Stimulated activated CD8-positive, alpha-beta memory T cell treated with anti-CD3 and anti-CD28 coated beads, Interleukin-2, amount 100 ng/mL, for 1 hour (primary cell): ENCODE measurements around the gene LEMD3.
A peak's percentile ranks its signal among the peaks of the same experiment; 100 is the strongest.

Source experiments
- DNase-seq, 2 donors: peaks; one replicate each; pipeline ENCODE4 v3.0.0-alpha.2; 2020; ENCODE audit warnings: low read depth in 2 of 2

The LEMD3 gene

GRCh38 chr12:65170209-65170881, 962 bp downstream of the LEMD3 start:
- peak; percentile 24 to 32 for DNase-seq

DNA sequence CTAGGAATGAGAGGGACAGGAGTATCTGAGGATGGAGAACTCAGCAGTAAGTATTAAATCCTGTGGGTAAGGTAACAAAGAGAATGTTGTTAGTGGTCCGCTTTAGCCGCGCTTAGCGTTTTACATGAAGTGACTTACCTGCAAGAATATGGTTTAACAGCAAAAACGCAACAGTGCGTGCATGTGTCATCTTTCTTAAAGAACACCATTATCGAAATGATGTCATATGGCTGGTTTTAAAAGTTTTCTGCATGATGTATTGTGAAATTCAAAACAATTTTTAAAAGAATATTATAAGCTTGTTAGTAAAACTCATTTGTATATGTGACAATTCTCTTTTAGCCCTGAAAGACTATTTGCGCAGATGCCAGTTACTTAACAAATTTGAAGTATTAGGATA, 1.7 kb downstream of the LEMD3 start:
- no peak for DNase-seq

- no peak for DNase-seq
Measured at GRCh38 chr12:65171870-65172269, 2.5 kb downstream of the LEMD3 start.

- no peak for DNase-seq
Measured at GRCh38 chr12:65175385-65175784, 6.0 kb downstream of the LEMD3 start.

DNA sequence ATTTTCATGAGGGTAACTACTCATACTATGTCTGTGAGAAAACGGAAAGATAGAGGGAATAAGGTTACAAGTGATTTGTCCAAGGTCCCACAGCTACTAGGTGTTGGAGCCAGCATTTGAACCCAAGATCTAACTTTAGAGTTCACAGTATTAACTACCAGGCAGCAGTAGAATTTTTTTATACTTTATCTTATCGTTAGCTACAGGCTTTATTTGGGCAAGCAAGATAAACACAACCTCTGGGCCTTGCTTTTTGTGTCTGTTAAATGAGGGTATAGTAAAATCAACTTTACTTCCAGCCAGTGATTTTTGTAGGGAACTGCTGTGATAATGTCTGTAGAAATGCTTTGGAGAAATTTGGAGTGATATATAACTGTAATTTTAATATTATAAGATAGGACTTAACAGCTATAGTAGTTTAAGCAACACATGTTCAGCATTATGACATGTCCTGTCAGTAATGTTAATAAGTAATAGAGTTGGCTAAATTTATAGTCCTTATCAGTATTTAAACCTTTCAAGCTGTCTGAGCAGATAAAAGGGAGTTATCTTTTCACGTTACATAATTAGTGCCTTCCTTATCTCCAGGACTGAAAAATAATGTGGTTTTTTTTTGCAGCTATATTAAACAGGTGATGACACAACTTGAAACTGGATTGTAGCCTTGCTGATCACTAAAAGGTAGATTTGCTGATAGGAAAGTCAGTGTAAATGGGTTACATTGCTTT, 12.8 kb downstream of the LEMD3 start:
- DNase-seq, result no peak

GRCh38 chr12:65184176-65184857, 14.9 kb downstream of the LEMD3 start:
- DNase-seq, result no peak

GRCh38 chr12:65184858-65185229, 15.5 kb downstream of the LEMD3 start:
- no peak for DNase-seq

DNA sequence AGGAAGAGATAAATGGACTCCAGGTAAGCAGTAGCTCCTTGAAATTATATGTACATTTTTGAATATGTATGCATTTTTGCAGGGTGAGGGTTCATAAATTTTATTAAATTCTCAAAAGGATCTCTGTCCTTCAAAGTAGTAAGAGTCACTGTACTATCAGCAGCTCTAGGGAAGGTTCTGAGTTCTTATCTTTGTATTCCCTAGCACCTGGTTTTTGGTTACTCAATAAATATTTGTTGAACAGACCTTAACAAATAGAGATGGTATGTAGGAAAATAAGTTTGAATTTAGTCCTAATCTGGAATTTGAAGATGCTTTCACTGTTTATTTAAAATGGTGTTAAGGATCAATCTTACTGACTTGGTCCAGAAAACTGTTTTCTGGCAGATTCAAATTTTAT, 18.3 kb downstream of the LEMD3 start:
- no peak for DNase-seq

DNA sequence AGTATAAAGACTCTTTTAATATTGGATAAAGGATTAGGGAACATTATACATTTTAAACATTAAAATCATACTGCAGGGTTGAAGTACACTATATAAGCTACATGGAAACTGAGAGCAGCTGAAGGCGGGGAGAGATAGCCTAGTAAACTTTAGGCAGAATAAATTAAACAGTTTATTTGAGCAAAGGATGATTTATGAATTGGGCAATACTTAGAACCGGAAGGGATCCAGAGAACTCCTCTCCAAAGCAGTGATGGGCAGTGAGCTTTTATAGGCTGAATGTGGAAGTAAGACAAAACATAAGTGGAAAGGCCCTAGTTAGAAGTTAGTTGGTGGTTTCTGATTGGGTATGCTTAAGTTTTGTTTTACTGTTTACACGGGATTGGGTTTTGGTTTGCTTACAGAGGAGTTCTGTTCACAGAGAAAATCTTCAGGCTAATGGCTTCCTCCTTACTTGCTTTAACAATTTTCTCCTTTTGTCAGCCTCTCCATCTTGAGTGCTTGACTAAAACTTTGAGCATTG, 18.9 kb downstream of the LEMD3 start:
- DNase-seq, result no peak

DNA sequence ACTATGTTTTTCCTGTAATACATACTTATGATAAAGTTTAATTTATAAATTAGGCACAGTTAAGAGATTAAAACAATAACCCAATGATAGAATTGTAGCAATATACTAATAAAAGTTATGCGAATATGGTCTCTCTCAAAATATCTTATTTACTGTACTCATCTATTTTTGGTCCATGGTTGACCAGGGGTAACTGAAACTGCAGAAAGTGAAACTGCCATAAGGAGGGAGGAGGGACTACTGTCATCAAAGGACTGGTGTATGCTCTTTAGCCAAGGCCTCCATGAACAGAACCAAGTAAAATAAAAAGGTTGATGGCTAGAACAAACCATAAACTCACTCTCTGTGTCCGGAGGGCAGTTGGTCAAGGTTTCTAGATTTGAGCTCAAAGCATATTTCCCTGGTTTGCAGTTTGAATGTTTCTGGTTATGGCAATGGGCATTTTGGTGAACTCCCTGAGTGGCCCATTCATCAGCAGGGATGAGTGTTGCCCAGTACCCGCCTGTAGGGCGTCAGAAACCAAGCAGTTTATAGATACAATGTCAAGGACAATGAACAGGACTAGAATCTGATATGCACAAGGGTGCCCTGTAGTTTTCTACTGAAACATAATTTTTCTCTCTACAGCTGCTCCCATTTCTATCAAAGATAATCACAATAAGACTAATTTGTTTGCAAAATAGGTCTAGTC, 19.8 kb downstream of the LEMD3 start:
- no peak for DNase-seq

DNA sequence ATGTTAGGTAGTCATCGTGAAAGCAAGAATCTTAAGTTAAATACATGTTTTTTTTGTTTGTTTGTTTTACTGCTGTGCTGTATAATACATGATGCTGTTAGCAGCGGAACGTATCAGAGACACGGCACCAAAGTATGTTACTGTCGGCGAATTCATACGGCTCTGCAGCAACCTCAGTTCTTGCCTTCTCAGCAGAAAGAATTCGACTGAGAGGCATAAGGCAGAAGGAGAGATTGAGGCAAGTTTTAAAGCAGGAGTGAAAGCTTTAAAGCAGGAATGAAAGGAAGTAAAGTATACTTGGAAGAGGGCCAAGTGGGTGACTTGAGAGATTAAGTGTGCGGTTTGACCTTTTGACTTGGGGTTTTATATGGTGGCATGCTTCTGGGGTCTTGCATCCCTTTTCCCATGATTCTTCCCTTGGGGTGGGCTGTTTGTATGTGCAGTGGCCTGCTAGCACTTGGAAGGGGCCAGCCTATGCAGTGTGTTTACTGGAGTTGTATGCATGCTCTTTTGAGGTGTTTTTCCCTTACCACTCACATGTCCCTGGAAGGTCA, 23.7 kb downstream of the LEMD3 start:
- DNase-seq, result no peak

GRCh38 chr12:65194949-65195348, 25.6 kb downstream of the LEMD3 start:
- DNase-seq, result no peak

- DNase-seq, result no peak
Measured at GRCh38 chr12:65195387-65196055, 26.1 kb downstream of the LEMD3 start.

- no peak for DNase-seq
Measured at GRCh38 chr12:65196762-65197567, 27.6 kb downstream of the LEMD3 start.

- DNase-seq, result no peak
Measured at GRCh38 chr12:65199604-65200003, 30.2 kb downstream of the LEMD3 start.

GRCh38 chr12:65200007-65200665, 30.8 kb downstream of the LEMD3 start:
- DNase-seq, result no peak

DNA sequence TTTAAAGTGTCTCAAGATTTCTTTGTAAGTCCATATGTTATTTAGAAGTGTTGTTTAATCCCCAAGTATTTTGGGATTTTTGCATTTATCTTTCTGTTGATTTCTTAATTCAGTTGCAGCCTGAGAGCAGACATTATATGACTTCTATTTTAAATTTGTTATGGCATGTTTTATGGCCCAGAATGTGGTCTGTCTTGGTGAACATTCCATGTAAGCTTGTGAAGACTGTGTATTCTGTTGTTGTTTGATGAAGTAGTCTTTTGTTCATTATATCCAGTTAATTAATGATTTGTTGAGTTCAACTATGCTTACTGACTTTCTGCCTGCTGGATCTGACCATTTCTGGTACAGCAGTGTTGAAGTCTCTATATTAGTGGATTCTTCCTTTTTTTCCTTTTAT, 34.0 kb downstream of the LEMD3 start:
- no peak for DNase-seq

DNA sequence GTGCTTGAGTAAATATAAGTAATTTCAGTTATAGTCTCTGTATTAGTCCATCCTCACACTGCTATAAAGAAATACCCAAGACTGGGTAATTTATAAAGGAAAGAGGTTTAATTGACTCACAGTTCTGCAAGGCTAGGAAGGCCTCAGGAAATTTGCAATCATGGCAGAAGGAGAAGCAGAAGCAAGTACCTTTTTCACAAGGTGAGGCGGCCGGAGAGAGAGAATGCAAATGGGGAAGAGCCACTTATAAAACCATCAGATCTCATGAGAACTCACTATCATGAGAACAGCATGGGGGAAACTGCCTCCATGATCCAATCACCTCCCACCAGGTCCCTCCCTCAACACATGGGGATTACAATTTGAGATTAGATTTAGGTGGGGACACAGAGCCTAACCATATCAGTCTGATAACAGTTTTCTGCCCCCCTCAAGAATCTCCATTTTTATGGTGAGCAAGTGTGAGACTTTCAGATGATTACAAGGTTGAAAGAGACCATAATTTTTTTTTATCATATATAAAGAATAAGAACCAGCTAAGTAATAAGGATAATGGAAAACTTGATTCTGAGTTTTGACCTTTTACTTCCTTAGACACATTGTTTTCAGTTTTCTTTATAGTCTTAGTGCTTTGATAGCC, 35.6 kb downstream of the LEMD3 start:
- DNase-seq, result no peak

GRCh38 chr12:65205886-65206285, 36.5 kb downstream of the LEMD3 start:
- DNase-seq, result no peak
